Measurements from ENCODE around the gene AGPAT1. TPM values are rescaled to one million over a fixed set of nuclear protein-coding genes. Genes with fewer than 3 reads are reported as not detected.

Gene AGPAT1
- polyA plus RNA-seq, 1 of the 3 experiments (the other 2 are of a cell fraction): 118 TPM

DNA sequence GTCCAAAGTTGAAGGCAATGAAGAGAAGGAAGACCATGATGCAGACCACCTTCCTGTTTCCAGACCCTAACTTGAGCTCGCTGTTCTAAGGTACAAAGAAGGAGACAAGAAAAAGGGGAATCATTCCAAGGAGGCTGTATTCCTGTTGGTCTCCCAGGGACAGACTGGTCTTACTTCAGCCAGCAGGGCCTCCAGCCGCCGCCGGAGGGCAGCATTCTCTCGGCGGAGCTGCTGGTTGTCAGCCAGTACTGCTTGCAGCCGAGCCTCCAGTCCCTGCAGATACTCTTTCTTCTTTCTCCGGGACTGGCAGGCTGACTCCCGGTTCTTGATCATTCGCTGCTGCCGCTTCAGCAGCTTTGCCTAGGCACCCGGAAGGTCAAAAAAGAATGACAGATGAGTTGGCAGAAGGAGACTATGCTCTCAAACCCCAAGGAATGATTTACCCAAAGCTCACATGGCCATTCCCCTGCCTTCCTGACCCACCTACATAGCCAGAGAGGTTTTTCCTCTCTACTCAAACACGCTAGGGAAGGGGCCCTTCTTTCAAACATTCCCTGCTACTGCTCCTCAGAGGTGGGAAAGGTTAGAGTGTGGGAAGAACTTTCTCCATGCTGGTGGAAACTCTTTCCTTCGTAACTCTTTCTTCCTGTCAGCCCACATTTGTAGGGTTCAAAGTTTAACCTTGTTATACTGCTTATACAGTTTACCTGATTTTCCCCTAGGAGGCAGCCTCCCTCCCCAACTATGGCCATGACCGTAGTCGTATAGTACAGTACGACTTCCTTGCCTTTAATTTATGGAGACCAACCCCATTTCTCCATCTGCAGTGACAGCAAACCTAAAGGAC lies 56.9 kb downstream of the AGPAT1 start:
- WGBS (ENCODE audit: low lambda C conversion rate): 35% methylated on average over 14 of the region's 17 CpGs
- Histone ChIP-seq H3K9me3 (no peaks in the 10 kb centered on the region), H3K36me3 (replicated peaks in 1 of 2; ENCODE audit: control insufficient read depth in 1 of 2, insufficient read depth in 2 of 2, low read length in 1 of 2) (peaks cover 23 to 35% of the 10 kb centered on the region in 2 experiments), H3K27me3 (ENCODE audit: insufficient read depth) (no peaks in the 10 kb centered on the region), H3K79me2 (ENCODE audit: insufficient read depth) (peaks cover 14% of the 10 kb centered on the region), H3K4me1 (ENCODE audit: control insufficient read depth in 1 of 2, insufficient read depth in 2 of 2, low read depth in 1 of 2, low read length in 1 of 2) (peaks cover 1 to 5% of the 10 kb centered on the region in 2 experiments; a peak in 1 of 4 replicates), H2AFZ (ENCODE audit: low read depth) (no peak overlapping the region), H3F3A (replicated peaks; ENCODE audit: insufficient read depth) (peaks cover 24% of the 10 kb centered on the region), H4K20me1 (ENCODE audit: insufficient read depth) (no peaks in the 10 kb centered on the region), H3K9me2 (no peaks in the 10 kb centered on the region), H3K4me2 (no peak overlapping the region), H3K27ac (ENCODE audit: low read depth in 2 of 2, low read length in 1 of 2) (peak overlapping the region; percentile 14 to 29; a peak in 1 of 4 replicates), H3K9ac (no peak overlapping the region), H3K4me3 (ENCODE audit: low read depth in 2 of 2, low read length in 1 of 2) (no peak overlapping the region; a peak in 1 of 4 replicates)
- ChIA-PET POLR2A (interaction anchor here (1.8 kb wide), 1 partner anchor 10 kb away, joined by 6 read pairs; the partner anchor contains the start of gene ATF6B), CTCF (interaction anchor here (0.6 to 4.1 kb wide), 32 partner anchors 10 to 1208 kb away, joined by 3 to 43 read pairs (median 5); partner anchors contain the start of genes ATF6B, EGFL8, FKBPL and GPSM3)
- DNase-seq: peak; percentile 83
- TF ChIP-seq CHD2 (IDR thresholded peaks at IDR 0.05; ENCODE audit: low read length, partially characterized antibody) (no peak), EP300 (IDR thresholded peaks at IDR 0.05; ENCODE audit: borderline replicate concordance in 1 of 2, low read depth in 1 of 2, low read length in 1 of 2) (no peak), TCF12 (IDR thresholded peaks at IDR 0.05) (no peak), TAF1 (IDR thresholded peaks at IDR 0.05; ENCODE audit: borderline replicate concordance, low read depth, low read length) (no peak), YY1 (IDR thresholded peaks at IDR 0.05; ENCODE audit: low read depth) (no peak), RFX5 (IDR thresholded peaks at IDR 0.05; ENCODE audit: low read length) (no peak), FOXJ3 (CRISPR knock-in tag; IDR thresholded peaks at IDR 0.05) (no peak), FOXM1 (IDR thresholded peaks at IDR 0.05; ENCODE audit: low read depth) (no peak), POLR2AphosphoS5 (IDR thresholded peaks at IDR 0.05; ENCODE audit: low read depth, low read length) (no peak), NFIC (IDR thresholded peaks at IDR 0.05; ENCODE audit: borderline replicate concordance) (no peak), SMC3 (IDR thresholded peaks at IDR 0.05; ENCODE audit: low read depth, low read length) (peak; percentile 85), FOSL2 (IDR thresholded peaks at IDR 0.05; ENCODE audit: borderline replicate concordance, low read depth) (no peak), MXI1 (IDR thresholded peaks at IDR 0.05; ENCODE audit: low read depth, low read length) (peak; percentile 32; the same call in 1 of the 2 replicates), NRF1 (IDR thresholded peaks at IDR 0.05; ENCODE audit: low read depth, low read length) (no peak), GABPA (IDR thresholded peaks at IDR 0.05; ENCODE audit: low read depth) (no peak), TEAD4 (IDR thresholded peaks at IDR 0.05; ENCODE audit: borderline replicate concordance, insufficient read depth) (no peak)
- TF ChIP-seq, protein P1, sequence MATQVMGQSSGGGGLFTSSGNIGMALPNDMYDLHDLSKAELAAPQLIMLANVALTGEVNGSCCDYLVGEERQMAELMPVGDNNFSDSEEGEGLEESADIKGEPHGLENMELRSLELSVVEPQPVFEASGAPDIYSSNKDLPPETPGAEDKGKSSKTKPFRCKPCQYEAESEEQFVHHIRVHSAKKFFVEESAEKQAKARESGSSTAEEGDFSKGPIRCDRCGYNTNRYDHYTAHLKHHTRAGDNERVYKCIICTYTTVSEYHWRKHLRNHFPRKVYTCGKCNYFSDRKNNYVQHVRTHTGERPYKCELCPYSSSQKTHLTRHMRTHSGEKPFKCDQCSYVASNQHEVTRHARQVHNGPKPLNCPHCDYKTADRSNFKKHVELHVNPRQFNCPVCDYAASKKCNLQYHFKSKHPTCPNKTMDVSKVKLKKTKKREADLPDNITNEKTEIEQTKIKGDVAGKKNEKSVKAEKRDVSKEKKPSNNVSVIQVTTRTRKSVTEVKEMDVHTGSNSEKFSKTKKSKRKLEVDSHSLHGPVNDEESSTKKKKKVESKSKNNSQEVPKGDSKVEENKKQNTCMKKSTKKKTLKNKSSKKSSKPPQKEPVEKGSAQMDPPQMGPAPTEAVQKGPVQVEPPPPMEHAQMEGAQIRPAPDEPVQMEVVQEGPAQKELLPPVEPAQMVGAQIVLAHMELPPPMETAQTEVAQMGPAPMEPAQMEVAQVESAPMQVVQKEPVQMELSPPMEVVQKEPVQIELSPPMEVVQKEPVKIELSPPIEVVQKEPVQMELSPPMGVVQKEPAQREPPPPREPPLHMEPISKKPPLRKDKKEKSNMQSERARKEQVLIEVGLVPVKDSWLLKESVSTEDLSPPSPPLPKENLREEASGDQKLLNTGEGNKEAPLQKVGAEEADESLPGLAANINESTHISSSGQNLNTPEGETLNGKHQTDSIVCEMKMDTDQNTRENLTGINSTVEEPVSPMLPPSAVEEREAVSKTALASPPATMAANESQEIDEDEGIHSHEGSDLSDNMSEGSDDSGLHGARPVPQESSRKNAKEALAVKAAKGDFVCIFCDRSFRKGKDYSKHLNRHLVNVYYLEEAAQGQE (IDR thresholded peaks at IDR 0.05; ENCODE audit: low read depth, low read length): no peak
- TF ChIP-seq, protein P2, sequence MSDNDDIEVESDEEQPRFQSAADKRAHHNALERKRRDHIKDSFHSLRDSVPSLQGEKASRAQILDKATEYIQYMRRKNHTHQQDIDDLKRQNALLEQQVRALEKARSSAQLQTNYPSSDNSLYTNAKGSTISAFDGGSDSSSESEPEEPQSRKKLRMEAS (IDR thresholded peaks at IDR 0.05; ENCODE audit: low read depth): no peak
- TF ChIP-seq, protein P3, sequence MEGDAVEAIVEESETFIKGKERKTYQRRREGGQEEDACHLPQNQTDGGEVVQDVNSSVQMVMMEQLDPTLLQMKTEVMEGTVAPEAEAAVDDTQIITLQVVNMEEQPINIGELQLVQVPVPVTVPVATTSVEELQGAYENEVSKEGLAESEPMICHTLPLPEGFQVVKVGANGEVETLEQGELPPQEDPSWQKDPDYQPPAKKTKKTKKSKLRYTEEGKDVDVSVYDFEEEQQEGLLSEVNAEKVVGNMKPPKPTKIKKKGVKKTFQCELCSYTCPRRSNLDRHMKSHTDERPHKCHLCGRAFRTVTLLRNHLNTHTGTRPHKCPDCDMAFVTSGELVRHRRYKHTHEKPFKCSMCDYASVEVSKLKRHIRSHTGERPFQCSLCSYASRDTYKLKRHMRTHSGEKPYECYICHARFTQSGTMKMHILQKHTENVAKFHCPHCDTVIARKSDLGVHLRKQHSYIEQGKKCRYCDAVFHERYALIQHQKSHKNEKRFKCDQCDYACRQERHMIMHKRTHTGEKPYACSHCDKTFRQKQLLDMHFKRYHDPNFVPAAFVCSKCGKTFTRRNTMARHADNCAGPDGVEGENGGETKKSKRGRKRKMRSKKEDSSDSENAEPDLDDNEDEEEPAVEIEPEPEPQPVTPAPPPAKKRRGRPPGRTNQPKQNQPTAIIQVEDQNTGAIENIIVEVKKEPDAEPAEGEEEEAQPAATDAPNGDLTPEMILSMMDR (IDR thresholded peaks at IDR 0.05): peak; percentile 89
- TF ChIP-seq, protein P4, sequence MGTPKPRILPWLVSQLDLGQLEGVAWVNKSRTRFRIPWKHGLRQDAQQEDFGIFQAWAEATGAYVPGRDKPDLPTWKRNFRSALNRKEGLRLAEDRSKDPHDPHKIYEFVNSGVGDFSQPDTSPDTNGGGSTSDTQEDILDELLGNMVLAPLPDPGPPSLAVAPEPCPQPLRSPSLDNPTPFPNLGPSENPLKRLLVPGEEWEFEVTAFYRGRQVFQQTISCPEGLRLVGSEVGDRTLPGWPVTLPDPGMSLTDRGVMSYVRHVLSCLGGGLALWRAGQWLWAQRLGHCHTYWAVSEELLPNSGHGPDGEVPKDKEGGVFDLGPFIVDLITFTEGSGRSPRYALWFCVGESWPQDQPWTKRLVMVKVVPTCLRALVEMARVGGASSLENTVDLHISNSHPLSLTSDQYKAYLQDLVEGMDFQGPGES (IDR thresholded peaks at IDR 0.05; ENCODE audit: low read depth, low read length): no peak
- TF ChIP-seq, protein P5, sequence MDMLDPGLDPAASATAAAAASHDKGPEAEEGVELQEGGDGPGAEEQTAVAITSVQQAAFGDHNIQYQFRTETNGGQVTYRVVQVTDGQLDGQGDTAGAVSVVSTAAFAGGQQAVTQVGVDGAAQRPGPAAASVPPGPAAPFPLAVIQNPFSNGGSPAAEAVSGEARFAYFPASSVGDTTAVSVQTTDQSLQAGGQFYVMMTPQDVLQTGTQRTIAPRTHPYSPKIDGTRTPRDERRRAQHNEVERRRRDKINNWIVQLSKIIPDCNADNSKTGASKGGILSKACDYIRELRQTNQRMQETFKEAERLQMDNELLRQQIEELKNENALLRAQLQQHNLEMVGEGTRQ (IDR thresholded peaks at IDR 0.05; ENCODE audit: borderline replicate concordance, low read depth, low read length): no peak
- TF ChIP-seq, protein P6, sequence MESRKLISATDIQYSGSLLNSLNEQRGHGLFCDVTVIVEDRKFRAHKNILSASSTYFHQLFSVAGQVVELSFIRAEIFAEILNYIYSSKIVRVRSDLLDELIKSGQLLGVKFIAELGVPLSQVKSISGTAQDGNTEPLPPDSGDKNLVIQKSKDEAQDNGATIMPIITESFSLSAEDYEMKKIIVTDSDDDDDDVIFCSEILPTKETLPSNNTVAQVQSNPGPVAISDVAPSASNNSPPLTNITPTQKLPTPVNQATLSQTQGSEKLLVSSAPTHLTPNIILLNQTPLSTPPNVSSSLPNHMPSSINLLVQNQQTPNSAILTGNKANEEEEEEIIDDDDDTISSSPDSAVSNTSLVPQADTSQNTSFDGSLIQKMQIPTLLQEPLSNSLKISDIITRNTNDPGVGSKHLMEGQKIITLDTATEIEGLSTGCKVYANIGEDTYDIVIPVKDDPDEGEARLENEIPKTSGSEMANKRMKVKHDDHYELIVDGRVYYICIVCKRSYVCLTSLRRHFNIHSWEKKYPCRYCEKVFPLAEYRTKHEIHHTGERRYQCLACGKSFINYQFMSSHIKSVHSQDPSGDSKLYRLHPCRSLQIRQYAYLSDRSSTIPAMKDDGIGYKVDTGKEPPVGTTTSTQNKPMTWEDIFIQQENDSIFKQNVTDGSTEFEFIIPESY (IDR thresholded peaks at IDR 0.05; ENCODE audit: borderline replicate concordance, low read depth): no peak

Data from SK-N-SH (cell line).